Subcutaneous abdominal adipose tissue (tissue), 5 donors: ENCODE results near the gene ITGAD.

Experiments
- H3K27ac ChIP-seq: one replicate; pipeline ENCODE4 v1.7.0; 2013; ENCODE audit warnings: low read depth, mild to moderate bottlenecking, inconsistent platforms, low read length, moderate library complexity
- H3K27me3 ChIP-seq, 5 donors: one replicate each; pipeline ENCODE4 v1.7.0; 2013; ENCODE audit warnings: low read length in 5 of 5, inconsistent platforms in 1 of 5; ENCODE audit not compliant: control insufficient read depth in 5 of 5, insufficient read depth in 4 of 5
- H3K36me3 ChIP-seq, 5 donors: one replicate each; pipeline ENCODE4 v1.7.0; 2013; ENCODE audit warnings: low read length in 5 of 5; ENCODE audit not compliant: control insufficient read depth in 5 of 5, insufficient read depth in 5 of 5
- H3K4me1 ChIP-seq, 5 donors: one replicate each; pipeline ENCODE4 v1.7.0; 2013; ENCODE audit warnings: low read length in 5 of 5, mild to moderate bottlenecking in 3 of 5, moderate library complexity in 1 of 5; ENCODE audit not compliant: control insufficient read depth in 5 of 5, insufficient read depth in 5 of 5
- H3K4me3 ChIP-seq, 5 donors: one replicate each; pipeline ENCODE4 v1.7.0; 2013; ENCODE audit warnings: low read length in 5 of 5, low read depth in 1 of 5
- H3K9ac ChIP-seq, 5 donors: one replicate each; pipeline ENCODE4 v1.7.0; 2013; ENCODE audit warnings: low read length in 5 of 5, mild to moderate bottlenecking in 4 of 5, moderate library complexity in 3 of 5
- H3K9me3 ChIP-seq, 5 donors: one replicate each; pipeline ENCODE4 v1.7.0; 2013; ENCODE audit warnings: low read length in 5 of 5; ENCODE audit not compliant: control insufficient read depth in 5 of 5
- donor health status: healthy.
- donor health status: healthy.
- donor health status: healthy.
- donor health status: healthy.
- donor health status: healthy.

The ITGAD gene

GRCh38 chr16:31464348-31464769 is 71.2 kb downstream of the ITGAD start:
- Histone ChIP-seq H3K27ac (no peak overlapping the region), H3K36me3 (peaks cover 0 to 53% (median 46%) of the 10 kb centered on the region in 5 donors), H3K27me3 (no peaks in the 10 kb centered on the region), H3K4me3 (no peak overlapping the region), H3K9ac (no peak overlapping the region), H3K9me3 (no peaks in the 10 kb centered on the region), H3K4me1 (peaks cover 3 to 21% (median 13%) of the 10 kb centered on the region in 5 donors)

DNA sequence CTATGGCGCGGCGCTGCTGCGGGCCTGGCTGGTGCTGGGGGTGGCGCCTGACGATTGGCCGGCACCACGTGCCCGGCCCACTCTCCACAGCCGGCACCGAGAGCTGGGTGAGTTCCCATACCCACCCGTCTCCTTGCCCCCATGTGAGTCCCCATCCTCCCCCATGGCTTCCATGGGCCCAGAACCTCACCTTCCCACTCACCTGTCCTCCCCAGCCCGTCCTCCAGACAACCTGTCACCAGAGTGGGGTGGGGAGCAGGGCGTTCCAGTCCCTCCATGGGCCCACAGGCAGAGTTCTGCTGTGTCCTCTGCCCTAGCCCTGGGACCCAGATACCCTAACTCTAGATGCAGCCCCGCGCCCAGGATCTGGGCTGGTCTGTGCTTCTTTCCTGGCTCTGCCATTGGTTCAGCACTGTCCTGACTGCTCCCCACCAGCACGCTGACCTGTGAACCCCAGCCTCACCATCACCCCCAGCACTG is 71.7 kb downstream of the ITGAD start:
- no peak overlapping the region for H3K27ac ChIP-seq
- peaks cover 0 to 53% (median 46%) of the 10 kb centered on the region in 5 donors for H3K36me3 ChIP-seq
- H3K27me3 ChIP-seq = no peaks in the 10 kb centered on the region
- H3K4me1 ChIP-seq = peaks cover 3 to 21% (median 12%) of the 10 kb centered on the region in 5 donors
- H3K9me3 ChIP-seq = no peaks in the 10 kb centered on the region
- H3K4me3 ChIP-seq = no peak overlapping the region
- no peak overlapping the region for H3K9ac ChIP-seq

DNA sequence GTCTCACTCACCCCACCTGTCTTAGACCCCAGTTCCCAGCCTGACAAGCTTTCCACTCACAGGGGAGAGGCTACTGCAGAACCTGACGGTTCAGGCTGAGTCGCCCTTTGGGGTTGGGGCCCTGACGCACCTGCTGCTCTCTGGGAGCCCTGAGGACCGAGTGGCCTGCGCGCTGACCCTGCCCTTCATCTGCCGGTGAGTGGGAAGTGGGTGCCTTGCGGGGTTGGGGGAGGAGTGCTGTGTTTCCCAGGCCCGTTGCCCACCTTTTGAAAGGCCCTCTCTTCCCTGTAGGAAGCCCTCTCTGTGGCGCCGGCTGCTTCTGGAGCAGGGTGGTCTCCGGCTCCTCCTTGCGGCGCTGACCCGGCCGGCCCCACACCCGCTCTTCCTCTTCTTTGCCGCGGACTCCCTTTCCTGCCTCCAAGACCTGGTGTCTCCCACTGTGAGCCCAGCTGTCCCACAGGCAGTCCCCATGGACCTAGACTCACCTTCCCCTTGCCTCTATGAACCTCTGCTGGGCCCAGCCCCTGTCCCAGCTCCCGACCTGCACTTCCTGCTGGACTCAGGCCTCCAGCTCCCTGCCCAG is 72.7 kb downstream of the ITGAD start:
- peaks cover 0 to 53% (median 46%) of the 10 kb centered on the region in 5 donors for H3K36me3 ChIP-seq
- H3K4me1 ChIP-seq = peaks cover 0 to 12% (median 3%) of the 10 kb centered on the region in 5 donors
- no peak overlapping the region for H3K4me3 ChIP-seq
- no peak overlapping the region for H3K27ac ChIP-seq
- H3K27me3 ChIP-seq = no peaks in the 10 kb centered on the region
- no peak overlapping the region for H3K9ac ChIP-seq
- no peaks in the 10 kb centered on the region for H3K9me3 ChIP-seq

DNA sequence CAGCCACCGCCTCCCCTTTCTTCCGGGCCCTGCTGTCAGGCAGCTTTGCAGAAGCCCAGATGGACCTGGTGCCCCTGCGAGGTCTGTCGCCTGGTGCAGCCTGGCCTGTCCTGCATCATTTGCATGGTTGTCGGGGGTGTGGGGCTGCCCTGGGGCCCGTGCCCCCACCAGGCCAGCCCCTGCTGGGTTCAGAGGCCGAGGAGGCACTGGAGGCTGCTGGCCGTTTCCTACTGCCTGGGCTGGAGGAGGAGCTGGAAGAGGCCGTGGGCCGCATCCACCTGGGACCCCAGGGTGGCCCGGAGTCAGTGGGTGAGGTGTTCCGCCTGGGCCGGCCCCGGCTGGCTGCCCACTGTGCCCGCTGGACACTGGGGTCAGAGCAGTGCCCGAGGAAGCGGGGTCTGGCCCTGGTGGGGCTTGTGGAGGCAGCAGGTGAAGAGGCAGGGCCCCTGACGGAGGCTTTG is 73.3 kb downstream of the ITGAD start:
- H3K4me1 ChIP-seq = peaks cover 0 to 17% (median 4%) of the 10 kb centered on the region in 5 donors
- H3K9me3 ChIP-seq = no peaks in the 10 kb centered on the region
- no peak overlapping the region for H3K4me3 ChIP-seq
- H3K36me3 ChIP-seq = peaks cover 0 to 53% (median 46%) of the 10 kb centered on the region in 5 donors
- H3K27me3 ChIP-seq = peaks cover 0 to 4% (median 2%) of the 10 kb centered on the region in 5 donors
- no peak overlapping the region for H3K9ac ChIP-seq
- no peak overlapping the region for H3K27ac ChIP-seq

- Histone ChIP-seq H3K4me1 (peaks cover 0 to 24% (median 11%) of the 10 kb centered on the region in 5 donors), H3K36me3 (peaks cover 0 to 46% (median 41%) of the 10 kb centered on the region in 5 donors), H3K27ac (no peak overlapping the region), H3K4me3 (no peak overlapping the region), H3K9ac (no peak overlapping the region), H3K27me3 (peaks cover 0 to 7% (median 5%) of the 10 kb centered on the region in 5 donors), H3K9me3 (no peaks in the 10 kb centered on the region)
Measured at GRCh38 chr16:31467151-31467773, 74.1 kb downstream of the ITGAD start.

DNA sequence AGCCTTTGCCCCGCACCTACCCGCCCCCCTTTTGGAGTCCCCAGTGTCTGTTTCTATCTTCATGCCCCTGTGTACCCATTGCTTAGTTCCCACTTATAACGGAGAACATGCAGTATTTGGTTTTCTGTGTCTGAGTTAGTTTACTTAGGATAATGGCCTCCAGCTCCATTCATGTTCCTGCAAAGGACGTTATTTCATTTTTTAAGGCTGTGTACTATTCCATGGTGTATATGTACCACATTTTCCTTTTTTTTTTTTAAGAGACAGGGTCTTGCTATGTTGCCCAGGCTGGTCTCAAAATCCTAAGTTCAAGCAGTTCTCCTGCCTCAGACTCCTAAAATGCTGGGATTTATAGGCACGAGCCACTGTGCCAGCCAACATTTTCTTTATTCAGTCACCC is 74.7 kb downstream of the ITGAD start:
- H3K27ac ChIP-seq = no peak overlapping the region
- no peak overlapping the region for H3K4me3 ChIP-seq
- peaks cover 0 to 30% (median 17%) of the 10 kb centered on the region in 5 donors for H3K4me1 ChIP-seq
- H3K27me3 ChIP-seq = peaks cover 0 to 12% (median 9%) of the 10 kb centered on the region in 5 donors
- peaks cover 0 to 4% (median 0%) of the 10 kb centered on the region in 5 donors for H3K9me3 ChIP-seq
- H3K36me3 ChIP-seq = peaks cover 0 to 40% (median 35%) of the 10 kb centered on the region in 5 donors
- H3K9ac ChIP-seq = no peak overlapping the region

GRCh38 chr16:31470615-31471014 is 77.5 kb downstream of the ITGAD start:
- Histone ChIP-seq H3K9me3 (peaks cover 0 to 6% (median 0%) of the 10 kb centered on the region in 5 donors), H3K4me1 (peaks cover 0 to 51% (median 22%) of the 10 kb centered on the region in 5 donors), H3K4me3 (no peak overlapping the region), H3K27ac (no peak overlapping the region), H3K9ac (peak overlapping the region in 1 of 5 donors; percentile 20), H3K36me3 (peaks cover 0 to 35% (median 33%) of the 10 kb centered on the region in 5 donors), H3K27me3 (peaks cover 0 to 15% (median 13%) of the 10 kb centered on the region in 5 donors)

- Histone ChIP-seq H3K27me3 (peaks cover 0 to 15% (median 13%) of the 10 kb centered on the region in 5 donors), H3K4me1 (peaks cover 0 to 51% (median 22%) of the 10 kb centered on the region in 5 donors), H3K27ac (peak overlapping the region; percentile 51), H3K9me3 (peaks cover 0 to 6% (median 0%) of the 10 kb centered on the region in 5 donors), H3K4me3 (peak overlapping the region; percentile 40 to 77 (median 58)), H3K9ac (peak overlapping the region in 4 of 5 donors; percentile 26 to 71 (median 64)), H3K36me3 (peaks cover 0 to 34% (median 33%) of the 10 kb centered on the region in 5 donors)
Measured at GRCh38 chr16:31471241-31471874, 78.2 kb downstream of the ITGAD start.

- H3K27me3 ChIP-seq = peaks cover 0 to 15% (median 13%) of the 10 kb centered on the region in 5 donors
- H3K9ac ChIP-seq = peak within 1 kb of the TSS in 4 of 5 donors; percentile 26 to 73 (median 70)
- peaks cover 0 to 32% (median 31%) of the 10 kb centered on the region in 5 donors for H3K36me3 ChIP-seq
- H3K4me1 ChIP-seq = peaks cover 0 to 45% (median 22%) of the 10 kb centered on the region in 5 donors
- peaks cover 0 to 6% (median 0%) of the 10 kb centered on the region in 5 donors for H3K9me3 ChIP-seq
- peak within 1 kb of the TSS; percentile 62 to 77 (median 74) for H3K4me3 ChIP-seq
- H3K27ac ChIP-seq = peak within 1 kb of the TSS; percentile 78
Measured at GRCh38 chr16:31471875-31472708, 79.0 kb downstream of the ITGAD start, which contains the start of gene TGFB1I1. Gene TGFB1I1, plus strand, starts transcription at chr16:31472152. Its CDS starts 37 bp downstream, at chr16:31472189.
